Dedifferentiated amniotic fluid mesenchymal stem cell (primary cell): Measurements from ENCODE around the gene PACS2.
"Not testable (repeated sequence)": the region's sequence is repeated elsewhere in the genome, so short reads cannot be mapped to it uniquely, and the experiment has no call there.

ENCODE experiments used
- DNase-seq: peaks from one replicate; pipeline ENCODE4 v3.0.0-alpha.2; 2016; ENCODE audit errors: extremely low spot score

Gene PACS2

GRCh38 chr14:105332350-105332874 lies 17.9 kb downstream of the PACS2 start:
- no peak for DNase-seq

- DNase-seq: no peak
Observed at GRCh38 chr14:105333020-105333490, 18.5 kb downstream of the PACS2 start.

- DNase-seq: no peak
Observed at GRCh38 chr14:105333613-105334364, 19.2 kb downstream of the PACS2 start.

- DNase-seq: no peak
Observed at GRCh38 chr14:105334383-105335230, 20.1 kb downstream of the PACS2 start.

- DNase-seq: not testable (repeated sequence)
Observed at GRCh38 chr14:105335231-105335542, 20.6 kb downstream of the PACS2 start.

GRCh38 chr14:105335735-105336476 lies 21.4 kb downstream of the PACS2 start:
- DNase-seq: no peak

GRCh38 chr14:105336477-105337287 lies 22.1 kb downstream of the PACS2 start:
- no peak for DNase-seq

GRCh38 chr14:105337433-105337832 lies 22.9 kb downstream of the PACS2 start:
- no peak for DNase-seq

GRCh38 chr14:105337966-105338741 lies 23.6 kb downstream of the PACS2 start:
- no peak for DNase-seq

GRCh38 chr14:105340821-105341733 lies 26.5 kb downstream of the PACS2 start:
- DNase-seq: no peak

- no peak for DNase-seq
Observed at GRCh38 chr14:105343194-105343593, 28.6 kb downstream of the PACS2 start.

GRCh38 chr14:105346200-105346533 lies 31.6 kb downstream of the PACS2 start:
- no peak for DNase-seq

GRCh38 chr14:105346876-105347586 lies 32.5 kb downstream of the PACS2 start:
- no peak for DNase-seq

GRCh38 chr14:105347587-105347968 lies 33.0 kb downstream of the PACS2 start:
- DNase-seq: no peak

GRCh38 chr14:105348169-105348944 lies 33.8 kb downstream of the PACS2 start:
- DNase-seq: no peak

- no peak for DNase-seq
Observed at GRCh38 chr14:105348945-105349699, 34.6 kb downstream of the PACS2 start.

- no peak for DNase-seq
Observed at GRCh38 chr14:105349992-105350391, 35.4 kb downstream of the PACS2 start.
